ENCODE data around the gene GUCA2A. TPM values are rescaled to one million over a fixed set of nuclear protein-coding genes. Genes with fewer than 3 reads are reported as not detected.

The GUCA2A gene
- total and polyA plus RNA-seq, 9 of the 15 experiments (the other 6 are each of a cell fraction or from before 2014, with no cell fraction given) = not detected

DNA sequence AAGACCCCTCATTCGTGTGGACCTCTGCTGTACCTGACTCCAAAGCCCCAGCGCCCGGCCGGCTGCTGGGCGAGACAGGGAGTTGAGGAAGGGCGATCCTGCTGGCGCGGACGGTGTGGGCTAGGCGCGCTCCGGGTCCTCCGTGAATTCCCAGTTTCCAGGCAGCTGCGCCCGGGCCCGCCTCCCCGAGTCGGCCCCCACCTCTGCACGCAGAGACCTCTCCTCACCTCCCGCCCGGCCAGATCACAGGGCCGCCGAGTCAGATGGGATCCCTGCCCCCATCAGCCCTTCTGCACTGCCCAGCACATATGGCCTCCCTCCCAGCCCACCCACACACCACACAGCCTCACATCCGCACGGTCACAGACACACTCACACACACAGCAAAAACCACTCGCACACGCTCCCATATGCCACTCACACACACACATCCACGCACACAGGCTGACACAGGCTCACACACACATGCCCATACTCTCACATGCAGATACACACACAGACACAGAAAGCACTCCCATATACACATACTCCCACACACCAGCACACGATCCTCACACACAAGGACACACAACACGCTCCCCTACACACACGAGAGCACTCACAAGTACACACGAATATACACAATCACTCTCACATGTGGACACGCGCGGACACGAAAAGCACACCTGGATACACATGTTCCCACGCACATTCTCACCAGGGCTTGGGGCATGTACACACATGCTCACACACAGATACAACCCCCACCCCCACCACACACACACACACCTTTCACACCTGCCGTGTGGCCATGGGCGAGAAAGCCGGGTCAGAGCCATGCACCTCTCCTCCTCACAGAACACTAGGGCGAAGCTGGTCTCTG lies 18.6 kb downstream of the GUCA2A start:
- ATAC-seq (no peak), DNase-seq (ENCODE audit: extremely low read depth in 1 of 4, low spot score in 3 of 4) (no peak), FAIRE-seq (no peak)
- 15% methylated on average over 41 of the region's 41 CpGs for whole genome bisulfite sequencing (ENCODE audit: insufficient coverage, low coverage, missing lambda C conversion rate)
- ChIA-PET POLR2A (no interaction called here), CTCF (ENCODE audit: low intra/inter-chr PET ratio) (interaction anchor here (0.6 to 1.0 kb wide), 2 partner anchors 27 to 600 kb away, joined by 3 to 5 read pairs; no protein-coding TSS in a partner anchor)
- Histone ChIP-seq H3K9ac (ENCODE audit: insufficient read depth in 1 of 2, low read depth in 2 of 2, low read length in 2 of 2) (no peak overlapping the region), H3K27me3 (ENCODE audit: control insufficient read depth in 2 of 2, insufficient read depth in 2 of 2, low read length in 2 of 2) (peaks cover 21 to 60% of the 10 kb centered on the region in 2 experiments), H3K4me1 (replicated peaks in 1 of 2; ENCODE audit: control insufficient read depth in 2 of 2, insufficient read depth in 2 of 2, low read length in 2 of 2) (peaks cover 0 to 4% of the 10 kb centered on the region in 2 experiments; a peak in 1 of 5 replicates), H3K79me2 (ENCODE audit: control insufficient read depth, insufficient read depth, low read length) (no peaks in the 10 kb centered on the region), H3K36me3 (ENCODE audit: control insufficient read depth, insufficient read depth, low read length) (no peaks in the 10 kb centered on the region), H3K4me3 (no peak overlapping the region), H3K9me3 (replicated peaks; ENCODE audit: control insufficient read depth, insufficient read depth, low read depth, low read length) (no peaks in the 10 kb centered on the region), H3K27ac (ENCODE audit: extremely low read depth, low read depth, low read length) (no peak overlapping the region), H2AFZ (ENCODE audit: low read depth, low read length) (no peak overlapping the region), H3K4me2 (ENCODE audit: insufficient read depth, low read length) (no peak overlapping the region), H3K9me1 (ENCODE audit: control insufficient read depth, insufficient read depth, low read length) (no peaks in the 10 kb centered on the region), H4K20me1 (replicated peaks; ENCODE audit: control insufficient read depth, insufficient read depth, low read length) (peaks cover 11% of the 10 kb centered on the region)
- in situ Hi-C loops (cut with MboI) (loop anchor here (10.0 to 25.0 kb wide), 2 partner anchors 334 to 571 kb away; no protein-coding TSS in a partner anchor), intact Hi-C loops (cut with micrococcal nuclease) (loop anchor here (5.0 to 10.0 kb wide), 2 partner anchors 431 to 589 kb away; no protein-coding TSS in a partner anchor)
- no TSS peak for BruUV-seq (replicated peaks)
- no peak for TF ChIP-seq HBP1 (CRISPR knock-in tag; IDR thresholded peaks at IDR 0.05)
- no peak for TF ChIP-seq NUFIP1 (IDR thresholded peaks at IDR 0.05; ENCODE audit: partially characterized antibody)
- TF ChIP-seq ZC3H11A (IDR thresholded peaks at IDR 0.05; ENCODE audit: low read depth, low read length) = no peak

Data from K562 (cell line).